ENCODE data around the gene ZNF777. TPM values are rescaled to one million over a fixed set of nuclear protein-coding genes. Genes with fewer than 3 reads are reported as not detected.
A peak's percentile ranks its signal among the peaks of the same experiment; 100 is the strongest.

ZNF777 gene
- total and polyA plus RNA-seq, 9 of the 15 experiments (the other 6 are each of a cell fraction or from before 2014, with no cell fraction given), result 0.11 to 32.6 (median 9.0) TPM

GRCh38 chr7:149501651-149502050 is 40.8 kb upstream of the ZNF777 start:
- Histone ChIP-seq H4K20me1 (replicated peaks; ENCODE audit: control insufficient read depth, insufficient read depth, low read length) (no peaks in the 10 kb centered on the region; the same call in 1 of the 2 replicates), H3K4me2 (ENCODE audit: insufficient read depth, low read length) (no peak overlapping the region), H3K9me3 (replicated peaks; ENCODE audit: control insufficient read depth, insufficient read depth, low read depth, low read length) (peaks cover 8% of the 10 kb centered on the region), H3K4me1 (replicated peaks in 1 of 2; ENCODE audit: control insufficient read depth in 2 of 2, insufficient read depth in 2 of 2, low read length in 2 of 2) (peaks cover 9 to 12% of the 10 kb centered on the region in 2 experiments; a peak in 3 of 5 replicates), H3K79me2 (ENCODE audit: control insufficient read depth, insufficient read depth, low read length) (peaks cover 8% of the 10 kb centered on the region), H3K36me3 (ENCODE audit: control insufficient read depth, insufficient read depth, low read length) (no peaks in the 10 kb centered on the region), H3K27me3 (ENCODE audit: control insufficient read depth in 2 of 2, insufficient read depth in 2 of 2, low read length in 2 of 2) (peaks cover 5 to 16% of the 10 kb centered on the region in 2 experiments; a peak in 3 of 5 replicates), H3K27ac (ENCODE audit: extremely low read depth, low read depth, low read length) (no peak overlapping the region), H3K9ac (ENCODE audit: insufficient read depth in 1 of 2, low read depth in 2 of 2, low read length in 2 of 2) (peak overlapping the region in 1 of 2 experiments; percentile 53; a peak in 1 of 4 replicates), H3K9me1 (ENCODE audit: control insufficient read depth, insufficient read depth, low read length) (no peaks in the 10 kb centered on the region), H3K4me3 (no peak overlapping the region), H2AFZ (ENCODE audit: low read depth, low read length) (0 out of 2 replicates have a peak overlapping the region, but pooled peaks have one; percentile 34)
- BruUV-seq (replicated peaks), result no TSS peak
- DNase-seq (ENCODE audit: extremely low read depth in 1 of 4, low spot score in 3 of 4) (no peak), FAIRE-seq (no peak), ATAC-seq (no peak)
- 4% methylated on average over 13 of the region's 13 CpGs for WGBS (ENCODE audit: insufficient coverage, low coverage, missing lambda C conversion rate)
- CTCF ChIA-PET (ENCODE audit: low intra/inter-chr PET ratio), result interaction anchor here (0.6 kb wide), 1 partner anchor 11 kb away, joined by 3 read pairs; no protein-coding TSS in a partner anchor
- TF ChIP-seq XRCC3 (IDR thresholded peaks at IDR 0.05), result no peak
- peak; percentile 21; the same call in 1 of the 2 replicates for TF ChIP-seq STAG1 (CRISPR knock-in tag; IDR thresholded peaks at IDR 0.05; ENCODE audit: borderline replicate concordance)
- POLR2A ChIA-PET, result no interaction called here
- in situ Hi-C loops (cut with MboI) (no loop called here), intact Hi-C loops (cut with micrococcal nuclease) (no loop called here)

DNA sequence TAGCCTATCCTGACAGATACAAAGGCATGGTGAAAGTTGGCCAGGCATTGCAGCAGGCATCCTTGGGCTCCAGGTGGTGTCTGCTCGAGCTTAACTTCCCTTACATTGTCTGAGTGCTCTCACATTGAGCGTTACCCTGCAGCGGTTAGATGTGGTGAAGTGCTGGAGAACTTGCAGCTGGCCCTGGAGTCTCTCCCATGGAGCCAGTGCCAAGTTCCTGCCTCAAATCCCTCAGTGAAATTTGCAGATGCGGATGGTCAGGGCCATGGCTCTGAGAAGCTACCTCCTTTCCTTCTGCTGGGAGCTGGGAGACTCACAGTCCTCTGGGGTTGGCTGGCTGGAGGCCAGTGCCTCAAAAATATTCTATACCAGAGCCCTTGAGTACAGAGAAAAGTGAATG is 40.0 kb upstream of the ZNF777 start:
- FAIRE-seq, result no peak
- H3K4me3 ChIP-seq, result no peak overlapping the region
- peaks cover 15 to 20% of the 10 kb centered on the region in 2 experiments for H3K4me1 ChIP-seq (replicated peaks in 1 of 2; ENCODE audit: control insufficient read depth in 2 of 2, insufficient read depth in 2 of 2, low read length in 2 of 2)
- ChIA-PET POLR2A (interaction anchor here (0.7 to 1.0 kb wide), 2 partner anchors 12 to 220 kb away, joined by 3 to 4 read pairs; no protein-coding TSS in a partner anchor), CTCF (ENCODE audit: low intra/inter-chr PET ratio) (no interaction called here)
- no peak for DNase-seq (ENCODE audit: extremely low read depth in 1 of 4, low spot score in 3 of 4)
- H3K9me1 ChIP-seq (ENCODE audit: control insufficient read depth, insufficient read depth, low read length), result no peaks in the 10 kb centered on the region
- intact Hi-C loops (cut with micrococcal nuclease) (no loop called here), in situ Hi-C loops (cut with MboI) (no loop called here)
- H3K9me3 ChIP-seq (replicated peaks; ENCODE audit: control insufficient read depth, insufficient read depth, low read depth, low read length), result peaks cover 3% of the 10 kb centered on the region; the same call in 1 of the 2 replicates
- peaks cover 16% of the 10 kb centered on the region for H3K79me2 ChIP-seq (ENCODE audit: control insufficient read depth, insufficient read depth, low read length)
- no peak for ATAC-seq
- H4K20me1 ChIP-seq (replicated peaks; ENCODE audit: control insufficient read depth, insufficient read depth, low read length), result peaks cover under 1% of the 10 kb centered on the region
- peaks cover 5 to 16% of the 10 kb centered on the region in 2 experiments; a peak in 3 of 5 replicates for H3K27me3 ChIP-seq (ENCODE audit: control insufficient read depth in 2 of 2, insufficient read depth in 2 of 2, low read length in 2 of 2)
- peaks cover under 1% of the 10 kb centered on the region; the same call in 2 of the 3 replicates for H3K36me3 ChIP-seq (ENCODE audit: control insufficient read depth, insufficient read depth, low read length)
- H3K27ac ChIP-seq (ENCODE audit: extremely low read depth, low read depth, low read length), result no peak overlapping the region
- no TSS peak for BruUV-seq (replicated peaks)
- H3K4me2 ChIP-seq (ENCODE audit: insufficient read depth, low read length), result no peak overlapping the region
- WGBS (ENCODE audit: insufficient coverage, low coverage, missing lambda C conversion rate), result 15% methylated on average over 4 of the region's 4 CpGs
- no peak overlapping the region for H3K9ac ChIP-seq (ENCODE audit: insufficient read depth in 1 of 2, low read depth in 2 of 2, low read length in 2 of 2)
- H2AFZ ChIP-seq (ENCODE audit: low read depth, low read length), result no peak overlapping the region; the same call in 1 of the 2 replicates
- TF ChIP-seq, protein P1, sequence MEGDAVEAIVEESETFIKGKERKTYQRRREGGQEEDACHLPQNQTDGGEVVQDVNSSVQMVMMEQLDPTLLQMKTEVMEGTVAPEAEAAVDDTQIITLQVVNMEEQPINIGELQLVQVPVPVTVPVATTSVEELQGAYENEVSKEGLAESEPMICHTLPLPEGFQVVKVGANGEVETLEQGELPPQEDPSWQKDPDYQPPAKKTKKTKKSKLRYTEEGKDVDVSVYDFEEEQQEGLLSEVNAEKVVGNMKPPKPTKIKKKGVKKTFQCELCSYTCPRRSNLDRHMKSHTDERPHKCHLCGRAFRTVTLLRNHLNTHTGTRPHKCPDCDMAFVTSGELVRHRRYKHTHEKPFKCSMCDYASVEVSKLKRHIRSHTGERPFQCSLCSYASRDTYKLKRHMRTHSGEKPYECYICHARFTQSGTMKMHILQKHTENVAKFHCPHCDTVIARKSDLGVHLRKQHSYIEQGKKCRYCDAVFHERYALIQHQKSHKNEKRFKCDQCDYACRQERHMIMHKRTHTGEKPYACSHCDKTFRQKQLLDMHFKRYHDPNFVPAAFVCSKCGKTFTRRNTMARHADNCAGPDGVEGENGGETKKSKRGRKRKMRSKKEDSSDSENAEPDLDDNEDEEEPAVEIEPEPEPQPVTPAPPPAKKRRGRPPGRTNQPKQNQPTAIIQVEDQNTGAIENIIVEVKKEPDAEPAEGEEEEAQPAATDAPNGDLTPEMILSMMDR (IDR thresholded peaks at IDR 0.05 in 2 of 3, conservative IDR thresholded peaks at IDR 0.05 in 1 of 3; ENCODE audit: insufficient read depth in 2 of 3, low read depth in 1 of 3, low read length in 3 of 3), result no peak
- no peak for TF ChIP-seq PTRF (tag; IDR thresholded peaks at IDR 0.05)
- no peak for TF ChIP-seq HIVEP1 (CRISPR knock-in tag; IDR thresholded peaks at IDR 0.05)
- no peak for TF ChIP-seq SREBF2 (CRISPR knock-in tag; IDR thresholded peaks at IDR 0.05)
- no peak for TF ChIP-seq ZC3H11A (IDR thresholded peaks at IDR 0.05; ENCODE audit: low read depth, low read length)

Measured in K562 (cell line).